Stimulated activated CD8-positive, alpha-beta memory T cell treated with anti-CD3 and anti-CD28 coated beads, Interleukin-4, amount 100 ng/mL, for 1 hour (primary cell): ENCODE results near the gene RAPGEF4.
"Not testable (repeated sequence)": the region's sequence is repeated elsewhere in the genome, so short reads cannot be mapped to it uniquely, and the experiment has no call there.

ENCODE experiments used
- DNase-seq, 2 donors: peaks; one replicate each; pipeline ENCODE4 v3.0.0-alpha.2; 2020; ENCODE audit warnings: low read depth in 2 of 2, low spot score in 1 of 2

The RAPGEF4 gene

GRCh38 chr2:172725746-172726145 is 9.9 kb upstream of the RAPGEF4 start:
- no peak for DNase-seq

- DNase-seq = no peak
These were observed 9.4 kb upstream of the RAPGEF4 start for GRCh38 chr2:172726172-172726735.

GRCh38 chr2:172730411-172730810 is 5.2 kb upstream of the RAPGEF4 start:
- DNase-seq = no peak

GRCh38 chr2:172734711-172735581 is 699 bp upstream of the RAPGEF4 start:
- DNase-seq = no peak

GRCh38 chr2:172736424-172737174 is 954 bp downstream of the RAPGEF4 start:
- DNase-seq = no peak

- DNase-seq = no peak
These were observed 4.1 kb downstream of the RAPGEF4 start for GRCh38 chr2:172739661-172740266.

- DNase-seq = no peak
These were observed 5.2 kb downstream of the RAPGEF4 start for GRCh38 chr2:172740856-172741255.

- DNase-seq = no peak
These were observed 7.4 kb downstream of the RAPGEF4 start for GRCh38 chr2:172742931-172743540.

GRCh38 chr2:172743898-172744297 is 8.3 kb downstream of the RAPGEF4 start:
- DNase-seq = no peak

- DNase-seq = no peak
These were observed 10.0 kb downstream of the RAPGEF4 start for GRCh38 chr2:172745636-172746035.

GRCh38 chr2:172748543-172748942 is 12.9 kb downstream of the RAPGEF4 start:
- DNase-seq = not testable (repeated sequence)

GRCh38 chr2:172749388-172749787 is 13.7 kb downstream of the RAPGEF4 start:
- no peak for DNase-seq

GRCh38 chr2:172751564-172751963 is 15.9 kb downstream of the RAPGEF4 start:
- no peak for DNase-seq

GRCh38 chr2:172753610-172754009 is 18.0 kb downstream of the RAPGEF4 start:
- no peak for DNase-seq

- no peak for DNase-seq
These were observed 23.8 kb downstream of the RAPGEF4 start for GRCh38 chr2:172759441-172759840.

GRCh38 chr2:172761306-172761705 is 25.7 kb downstream of the RAPGEF4 start:
- no peak for DNase-seq

GRCh38 chr2:172762574-172762973 is 26.9 kb downstream of the RAPGEF4 start:
- no peak for DNase-seq

- no peak for DNase-seq
These were observed 27.4 kb downstream of the RAPGEF4 start for GRCh38 chr2:172763079-172763478.

- no peak for DNase-seq
These were observed 30.0 kb downstream of the RAPGEF4 start for GRCh38 chr2:172765662-172766061.

- no peak for DNase-seq
These were observed 32.8 kb downstream of the RAPGEF4 start for GRCh38 chr2:172768401-172768800.

GRCh38 chr2:172769879-172770278 is 34.2 kb downstream of the RAPGEF4 start:
- DNase-seq = no peak
